SKM-1 (cell line): Measurements from ENCODE around the gene LCE1B.

Source experiments
- DNase-seq: peaks from one replicate; lab custom pipeline; 2025; ENCODE audit not compliant: unreplicated experiment; lab: John Stamatoyannopoulos, UW

LCE1B gene

DNA sequence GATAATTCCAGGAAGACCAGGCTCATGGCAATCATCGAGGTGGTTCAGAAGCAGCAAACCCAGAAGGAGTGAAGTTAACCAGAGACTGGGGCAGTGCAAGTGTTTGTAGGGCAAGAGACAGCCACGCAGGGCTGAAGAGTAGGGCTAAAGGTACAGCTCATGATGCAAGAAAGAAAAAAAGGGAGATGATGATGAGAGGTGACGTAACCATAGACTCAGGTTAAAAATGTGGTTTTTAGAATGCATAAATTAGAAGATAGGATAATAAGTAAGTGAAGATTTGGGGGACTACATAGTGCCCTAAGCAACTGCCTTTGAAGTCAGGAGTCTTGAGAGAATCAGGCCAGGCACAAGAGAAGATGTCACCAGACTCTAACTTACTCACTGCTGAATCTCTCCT, 48.4 kb downstream of the LCE1B start:
- DNase-seq, result no peak

DNA sequence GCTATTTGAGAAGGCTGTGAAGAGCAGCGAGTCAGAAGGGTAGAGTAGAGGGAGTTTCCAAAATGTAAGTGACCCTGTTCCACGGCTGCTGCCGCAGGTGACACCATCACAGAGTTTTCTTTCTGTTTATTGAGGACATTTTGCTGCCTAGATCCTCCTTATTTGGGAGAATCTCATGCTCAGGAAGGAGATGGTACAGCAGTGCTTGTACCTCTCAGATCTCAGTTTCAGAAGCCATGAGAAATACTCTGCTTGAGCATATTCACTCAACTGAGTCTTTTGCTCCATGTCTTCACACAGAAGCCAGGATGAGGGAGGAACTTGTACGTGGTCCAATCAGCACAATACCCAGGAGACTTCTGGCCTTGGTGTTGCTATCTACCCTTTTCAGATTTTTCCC, 49.6 kb downstream of the LCE1B start:
- DNase-seq, result no peak
